GM18519 (cell line): ENCODE measurements around the gene NID1.
"Not testable (repeated sequence)": the region's sequence is repeated elsewhere in the genome, so short reads cannot be mapped to it uniquely, and the experiment has no call there.

Experiments
- ATAC-seq: cut with Tn5 transposase; IDR thresholded peaks from one replicate; pipeline ENCODE4 v1.9.1; 2021; ENCODE audit warnings: mild to moderate bottlenecking, moderate library complexity; ENCODE audit not compliant: unreplicated experiment, low FRiP score

Gene NID1

DNA sequence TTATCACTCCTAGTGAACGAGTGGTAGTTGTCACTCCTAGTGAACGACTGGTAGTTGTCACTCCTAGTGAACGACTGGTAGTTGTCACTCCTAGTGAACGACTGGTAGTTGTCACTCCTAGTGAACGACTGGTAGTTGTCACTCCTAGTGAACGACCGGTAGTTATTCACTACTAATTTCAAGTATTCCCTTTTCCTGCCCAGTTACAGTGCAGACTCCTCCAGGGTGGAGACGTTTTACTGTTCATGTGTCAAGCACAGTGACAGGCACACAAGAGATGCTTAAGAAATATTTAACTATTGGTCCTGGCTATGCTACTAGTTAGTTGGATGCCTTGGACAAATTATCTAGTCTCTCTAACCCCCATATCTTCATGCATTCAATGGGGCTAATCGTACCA, 61.8 kb downstream of the NID1 start:
- ATAC-seq: not testable (repeated sequence)

DNA sequence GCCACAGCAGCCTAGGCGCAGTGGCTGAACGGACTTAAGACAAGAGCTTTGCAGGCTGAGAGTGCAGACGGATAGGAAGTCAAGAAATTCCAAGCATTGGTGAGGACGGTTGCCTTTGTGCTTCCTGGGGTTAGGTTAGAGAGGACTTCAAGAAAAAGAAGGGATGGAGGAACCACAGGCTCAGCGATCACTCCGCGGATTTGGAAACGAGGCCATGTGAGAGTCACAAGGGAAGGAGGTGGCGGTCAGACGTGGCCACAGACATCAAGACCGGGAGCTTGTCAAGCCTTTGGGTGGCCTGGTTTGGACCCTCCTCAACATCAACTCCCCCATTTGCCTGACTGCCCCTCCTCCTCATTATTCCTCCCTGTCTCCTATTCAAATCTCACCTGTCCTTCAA, 62.3 kb downstream of the NID1 start:
- ATAC-seq: no peak

DNA sequence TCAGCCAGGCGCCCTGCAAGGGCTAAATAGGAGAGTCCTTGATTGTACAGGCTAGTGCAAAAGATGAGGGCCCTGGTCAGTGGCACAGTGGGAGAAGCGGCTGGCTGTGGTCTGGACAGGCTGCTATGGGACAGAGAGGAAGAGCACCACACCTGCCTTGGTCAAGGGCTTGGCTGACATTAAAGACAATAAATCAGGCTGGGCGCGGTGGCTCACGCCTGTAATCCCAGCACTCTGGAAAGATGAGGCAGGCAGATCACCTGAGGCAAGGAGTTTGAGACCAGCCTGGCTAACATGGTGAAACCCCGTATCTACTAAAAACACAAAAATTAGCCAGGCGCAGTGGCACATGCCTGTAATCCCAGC, 62.9 kb downstream of the NID1 start:
- no peak for ATAC-seq

DNA sequence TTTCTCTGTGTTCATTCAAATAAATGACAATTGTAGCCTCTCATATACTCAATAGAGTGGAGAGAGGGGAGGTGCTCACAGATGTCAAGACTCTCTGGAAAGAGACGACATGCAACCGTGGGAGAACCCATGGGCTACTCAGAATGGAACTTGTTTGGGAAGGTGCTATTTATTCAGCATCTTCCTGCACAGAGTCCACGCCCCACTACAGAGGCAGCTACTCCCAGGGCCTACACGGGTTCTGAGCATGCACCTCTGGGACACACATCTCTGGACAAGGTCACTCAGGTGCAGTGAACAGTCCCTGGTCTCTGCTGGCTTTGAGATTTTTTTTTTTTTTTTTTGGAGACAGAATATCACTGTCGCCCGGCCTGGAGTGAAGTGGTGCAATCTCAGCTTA, 64.1 kb downstream of the NID1 start:
- no peak for ATAC-seq

DNA sequence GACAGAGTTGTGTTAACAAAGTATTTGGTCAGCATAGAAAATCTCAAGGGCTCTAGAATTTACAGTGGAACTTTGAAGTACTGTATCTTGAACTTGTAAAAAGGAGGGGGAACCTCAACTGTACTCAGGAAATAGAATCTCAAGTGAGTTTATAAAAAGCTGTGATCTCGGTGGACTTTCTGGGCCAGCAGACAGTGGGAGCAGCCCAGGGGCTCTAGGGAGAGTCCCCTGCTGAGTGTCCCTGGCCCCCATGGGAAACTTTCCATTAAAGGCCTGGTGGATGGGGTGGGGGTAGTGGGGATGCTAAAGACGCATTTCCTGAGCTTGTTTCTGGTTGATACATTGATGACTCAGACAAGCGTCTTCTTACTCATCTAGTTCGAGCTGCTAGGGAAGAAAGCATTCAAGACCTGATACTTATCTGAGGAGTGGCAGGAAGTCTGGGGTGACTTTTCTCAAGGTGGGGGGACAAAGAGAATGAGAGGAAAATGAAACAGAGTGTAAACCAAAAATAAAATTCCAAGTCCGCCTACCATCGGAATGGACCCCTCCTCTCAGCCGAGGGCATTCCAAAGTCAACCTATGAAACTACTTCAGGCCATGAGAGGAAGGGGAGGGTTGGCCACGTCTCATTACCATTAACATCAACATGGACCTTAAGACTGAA, 65.5 kb downstream of the NID1 start:
- peak; percentile 76 for ATAC-seq

DNA sequence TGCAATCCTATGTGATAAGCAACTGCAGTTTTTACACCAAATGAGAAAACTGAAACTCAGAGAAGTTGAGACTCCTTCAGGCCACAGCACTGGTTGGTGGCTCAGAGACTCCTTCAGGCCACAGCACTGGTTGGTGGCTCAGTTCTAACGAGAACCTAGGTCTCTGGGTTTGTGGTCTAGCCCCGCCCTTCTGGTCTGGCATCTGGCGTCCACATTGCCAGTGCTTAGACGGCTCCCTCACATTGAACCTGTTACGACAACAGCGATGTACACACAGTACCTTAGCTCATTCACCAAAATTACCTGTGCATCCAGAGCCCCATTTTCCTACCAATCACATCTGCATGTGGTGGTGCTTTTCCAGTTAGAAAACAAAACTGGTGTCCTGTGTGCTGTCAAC, 66.1 kb downstream of the NID1 start:
- peak; percentile 33 for ATAC-seq

DNA sequence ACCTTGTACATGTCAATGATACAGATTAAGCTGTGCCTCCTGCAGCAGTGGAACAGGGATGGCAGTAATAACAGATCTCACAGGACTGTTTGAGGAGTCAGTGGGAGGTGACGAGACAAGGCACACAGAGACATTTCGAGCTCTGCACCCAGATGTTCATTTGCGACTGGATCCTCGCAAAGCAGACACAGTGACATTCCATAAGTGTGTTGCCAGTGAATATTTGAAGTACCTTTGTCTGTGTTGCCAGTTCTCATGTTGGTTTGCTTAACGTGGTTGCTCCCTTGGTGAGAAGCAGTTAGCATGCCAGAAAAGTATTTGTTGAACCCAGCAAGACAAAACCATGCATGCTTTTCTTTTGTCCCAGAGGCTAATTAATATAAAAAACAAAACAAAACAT, 67.0 kb downstream of the NID1 start:
- ATAC-seq: no peak

DNA sequence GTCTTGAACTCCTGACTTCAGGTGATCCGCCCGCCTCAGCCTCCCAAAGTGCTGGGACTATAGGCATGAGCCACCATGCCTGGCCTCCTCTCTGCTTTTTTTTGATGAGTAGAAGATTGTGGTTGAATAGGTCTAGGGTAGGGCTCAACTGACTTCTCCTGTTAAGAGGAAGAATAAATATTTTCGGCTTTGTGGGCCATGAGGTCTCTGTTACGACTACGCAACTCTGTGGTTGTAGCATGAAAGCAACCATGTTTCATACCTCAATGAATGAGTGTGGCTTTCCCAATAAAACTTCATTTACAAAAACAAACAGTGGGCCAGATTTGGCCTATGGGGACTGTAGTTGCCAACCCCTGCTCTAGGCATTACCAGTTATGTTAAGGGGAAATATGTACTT, 67.8 kb downstream of the NID1 start:
- no peak for ATAC-seq

DNA sequence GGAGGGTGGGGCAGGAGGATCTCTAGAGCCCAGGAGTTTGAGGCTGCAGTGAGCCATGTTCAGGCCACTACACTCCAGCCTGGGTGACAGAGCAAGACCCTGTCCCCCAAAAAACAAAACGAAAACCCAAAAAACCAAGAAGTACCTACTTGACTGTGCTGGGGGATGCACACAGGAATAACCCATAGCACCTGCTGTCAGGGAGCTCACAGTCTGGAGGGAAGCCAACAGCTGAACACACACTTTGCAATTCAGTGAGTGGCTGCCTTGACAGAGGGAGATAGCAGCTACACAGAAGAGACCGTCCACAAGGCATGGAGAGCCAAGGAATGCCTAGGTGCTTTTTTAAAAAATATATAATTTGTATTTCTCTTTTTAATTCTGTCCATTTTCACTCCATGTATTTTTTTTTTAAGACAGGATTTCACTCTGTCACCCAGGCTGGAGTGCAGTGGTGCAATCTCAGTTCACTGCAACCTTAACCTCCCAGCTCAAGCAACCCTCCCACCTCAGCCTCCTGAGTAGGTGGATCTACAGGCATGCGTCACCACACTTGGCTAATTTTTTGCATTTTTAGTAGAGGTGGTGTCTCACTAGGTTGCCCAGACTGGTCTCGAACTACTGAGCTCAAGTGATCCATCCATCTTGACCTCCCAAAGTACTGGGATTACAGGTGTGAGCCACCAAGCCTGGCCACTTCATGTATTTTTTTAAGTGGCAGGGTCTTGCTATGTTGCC, 68.7 kb downstream of the NID1 start:
- no peak for ATAC-seq

DNA sequence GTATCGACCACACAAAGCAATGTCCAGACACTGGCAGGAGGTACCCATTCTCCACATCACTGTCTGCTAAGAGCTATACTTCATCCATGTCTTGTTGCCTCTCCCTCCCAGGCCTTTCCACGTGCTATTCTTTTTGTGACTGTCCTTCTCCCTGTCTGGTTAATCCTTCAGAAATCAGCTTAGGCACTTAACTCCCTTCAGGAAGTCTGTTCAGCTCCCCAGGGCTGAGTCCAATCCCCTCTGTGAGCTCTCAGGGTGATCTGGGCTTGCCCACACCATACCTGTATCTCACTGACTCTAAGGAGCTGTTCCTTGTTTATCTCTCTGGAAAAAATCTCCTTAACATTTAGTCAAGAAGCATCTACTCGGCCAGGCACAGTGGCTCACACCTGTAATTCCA, 69.4 kb downstream of the NID1 start:
- ATAC-seq: no peak

DNA sequence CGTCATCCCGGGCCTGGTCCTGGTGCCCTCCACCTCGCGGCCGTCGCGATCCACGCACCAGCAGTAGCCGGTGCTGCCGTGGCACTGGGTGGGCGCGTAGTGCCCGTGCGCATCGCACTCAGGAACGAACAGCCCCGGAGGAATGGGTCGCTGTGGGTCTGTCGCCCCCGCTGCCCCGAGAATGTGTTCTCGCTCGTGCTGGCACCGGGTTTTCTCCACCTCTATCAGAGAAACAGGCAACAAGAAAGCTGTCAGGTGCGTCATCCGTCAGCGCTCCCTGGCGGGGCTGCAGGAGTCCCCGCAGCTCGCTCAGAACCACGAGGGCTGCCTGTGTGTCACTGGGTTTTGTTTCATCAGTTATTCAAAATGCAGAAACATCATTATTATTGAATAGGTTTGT, 71.2 kb downstream of the NID1 start:
- no peak for ATAC-seq

DNA sequence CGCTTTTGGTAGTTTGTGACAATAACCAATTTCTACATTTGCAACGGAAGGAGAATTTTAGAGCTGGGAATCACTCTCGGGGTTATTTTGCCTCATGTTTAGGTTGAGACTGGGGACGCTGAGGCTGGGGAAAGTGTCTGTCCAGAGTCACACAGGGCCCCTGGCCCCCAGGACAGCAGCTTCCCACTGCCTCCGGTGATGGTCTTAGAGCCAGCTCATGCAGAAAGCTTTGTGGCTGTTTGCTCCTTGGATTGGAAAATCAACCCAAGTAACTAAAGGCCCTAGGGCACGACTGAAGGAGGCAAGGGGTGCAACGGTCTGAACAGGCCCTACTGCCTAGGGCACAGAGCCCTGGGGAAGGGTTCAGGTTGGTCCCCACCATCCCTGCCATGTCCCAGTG, 72.0 kb downstream of the NID1 start:
- no peak for ATAC-seq

DNA sequence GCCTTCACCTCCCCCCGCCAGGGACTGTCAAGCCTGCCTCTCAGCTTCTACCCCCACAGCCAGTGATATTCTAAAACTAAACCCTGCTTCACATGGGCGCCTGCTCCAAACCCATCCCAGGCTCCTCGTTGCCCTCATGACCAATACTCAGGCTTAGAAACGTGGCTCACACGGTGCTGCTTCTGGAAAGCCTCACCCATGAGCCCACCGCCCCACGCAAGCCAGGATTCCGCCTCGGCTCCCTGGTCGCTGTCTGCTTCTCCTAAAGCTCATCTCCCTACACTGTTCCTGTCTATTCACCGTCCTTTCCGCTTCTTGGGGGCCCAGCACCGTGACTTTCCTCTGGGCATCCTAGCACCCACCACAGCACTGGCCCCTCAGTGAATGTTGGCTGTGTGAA, 72.5 kb downstream of the NID1 start:
- no peak for ATAC-seq

DNA sequence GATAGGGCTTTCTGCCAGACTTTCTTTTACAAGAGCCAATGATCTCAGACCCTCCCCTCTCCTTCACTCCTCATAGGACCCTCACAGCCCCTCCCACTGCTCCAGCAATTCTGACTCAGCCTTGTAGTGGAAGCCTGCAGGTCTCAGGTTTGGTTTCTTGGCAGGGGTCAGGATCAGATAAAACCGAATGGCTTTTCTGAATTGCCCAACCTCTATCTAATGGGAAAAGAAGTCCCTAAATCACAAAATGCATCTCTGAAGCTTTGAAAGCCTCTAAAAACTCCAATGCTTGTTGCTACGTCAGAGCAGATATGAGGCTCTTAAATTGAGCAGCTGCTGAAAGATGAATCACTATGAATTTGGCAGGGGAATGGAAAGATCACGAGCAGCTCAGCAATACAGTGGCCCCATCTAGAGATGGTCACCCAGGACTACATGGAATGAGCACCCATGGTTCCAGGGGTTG, 74.5 kb downstream of the NID1 start:
- no peak for ATAC-seq

DNA sequence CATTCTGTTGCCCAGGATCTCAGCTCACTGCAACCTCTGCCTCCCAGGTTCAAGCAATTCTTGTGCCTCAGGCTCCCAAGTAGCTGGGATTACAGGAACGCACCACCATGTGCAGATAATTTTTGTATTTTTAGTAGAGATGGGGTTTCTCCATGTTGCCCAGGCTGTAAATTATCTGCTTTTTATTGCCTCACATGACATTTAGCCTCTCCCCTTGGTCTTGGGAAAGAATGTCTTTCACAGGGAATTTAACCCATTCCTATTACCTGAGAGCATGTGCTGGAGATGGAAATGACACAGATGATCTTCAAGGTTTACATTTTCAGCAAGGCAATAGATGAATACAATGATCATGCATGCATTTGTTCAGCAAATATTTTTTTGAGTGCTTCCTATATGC, 75.8 kb downstream of the NID1 start:
- ATAC-seq: no peak

DNA sequence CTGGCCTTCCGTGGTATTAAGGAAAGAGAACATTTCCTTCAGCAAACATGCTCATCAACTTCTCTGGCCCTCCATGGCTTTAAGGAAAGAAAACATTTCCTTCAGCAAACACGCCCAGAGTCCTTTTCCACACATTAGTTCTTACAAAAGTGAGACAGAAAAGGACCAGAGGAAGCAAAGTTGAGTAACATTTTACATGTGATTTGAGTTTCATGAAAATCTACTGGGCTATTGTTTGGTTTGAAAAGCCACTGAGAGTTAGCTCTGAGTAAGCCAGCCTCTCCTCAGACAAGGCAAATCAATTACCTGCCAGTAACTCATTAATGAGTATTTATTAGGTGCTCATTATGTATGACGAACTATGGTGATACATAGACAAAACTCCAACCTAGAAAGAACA, 78.0 kb downstream of the NID1 start:
- no peak for ATAC-seq

DNA sequence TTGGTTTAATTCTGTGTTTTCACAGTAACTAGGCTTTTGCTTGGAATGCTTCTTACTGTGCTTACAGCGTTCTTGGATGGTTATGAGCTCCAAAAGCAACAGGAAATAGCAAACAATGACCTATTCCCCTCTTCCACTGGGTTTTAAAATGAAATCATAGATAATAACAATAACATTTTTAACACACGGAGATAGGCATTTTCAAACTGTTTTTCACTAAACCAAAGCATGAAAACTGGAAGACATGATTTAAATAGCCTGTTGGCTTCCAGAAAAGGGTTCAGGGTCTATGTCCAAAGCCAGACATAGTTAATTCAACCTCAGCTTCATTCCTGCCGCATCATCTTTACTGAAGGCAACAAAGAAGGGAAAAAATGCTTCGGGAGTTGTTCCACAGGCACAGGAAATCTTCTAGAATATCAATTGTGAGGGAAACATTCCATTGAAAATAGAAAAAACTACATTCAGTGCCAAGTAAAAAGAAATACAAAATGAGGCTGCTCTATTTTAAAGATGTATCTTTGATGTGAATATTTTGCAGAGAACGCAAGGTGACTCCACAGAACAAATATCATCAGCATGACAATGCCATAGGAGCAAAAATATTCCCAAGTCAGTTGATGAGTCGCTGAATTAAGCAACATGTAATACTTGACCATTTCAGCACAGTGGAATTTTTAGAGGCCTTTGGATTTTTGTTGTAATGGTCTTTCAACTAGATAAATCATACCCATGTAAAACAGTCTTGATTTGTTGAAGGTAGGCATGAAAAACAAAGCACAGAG, 80.7 kb downstream of the NID1 start:
- no peak for ATAC-seq

DNA sequence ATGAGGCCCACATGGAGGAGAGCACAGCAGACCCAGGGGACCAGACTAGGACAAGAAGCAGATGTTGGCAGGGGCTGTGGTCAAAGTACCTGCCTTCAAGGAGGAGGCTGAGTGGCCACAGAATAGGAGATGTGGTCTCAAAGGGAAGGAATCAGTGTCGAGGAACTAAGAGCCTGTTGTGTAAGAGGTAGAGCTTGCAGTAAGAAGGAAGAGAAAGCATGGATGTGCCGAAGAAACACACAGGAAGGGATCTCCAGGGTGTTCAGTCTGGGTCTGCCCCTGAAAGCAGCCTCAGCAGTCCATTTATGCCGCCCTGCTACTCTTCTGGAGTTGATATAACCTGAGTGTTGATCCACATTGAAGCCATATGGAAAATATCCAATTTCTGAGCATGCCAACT, 83.9 kb downstream of the NID1 start:
- no peak for ATAC-seq

DNA sequence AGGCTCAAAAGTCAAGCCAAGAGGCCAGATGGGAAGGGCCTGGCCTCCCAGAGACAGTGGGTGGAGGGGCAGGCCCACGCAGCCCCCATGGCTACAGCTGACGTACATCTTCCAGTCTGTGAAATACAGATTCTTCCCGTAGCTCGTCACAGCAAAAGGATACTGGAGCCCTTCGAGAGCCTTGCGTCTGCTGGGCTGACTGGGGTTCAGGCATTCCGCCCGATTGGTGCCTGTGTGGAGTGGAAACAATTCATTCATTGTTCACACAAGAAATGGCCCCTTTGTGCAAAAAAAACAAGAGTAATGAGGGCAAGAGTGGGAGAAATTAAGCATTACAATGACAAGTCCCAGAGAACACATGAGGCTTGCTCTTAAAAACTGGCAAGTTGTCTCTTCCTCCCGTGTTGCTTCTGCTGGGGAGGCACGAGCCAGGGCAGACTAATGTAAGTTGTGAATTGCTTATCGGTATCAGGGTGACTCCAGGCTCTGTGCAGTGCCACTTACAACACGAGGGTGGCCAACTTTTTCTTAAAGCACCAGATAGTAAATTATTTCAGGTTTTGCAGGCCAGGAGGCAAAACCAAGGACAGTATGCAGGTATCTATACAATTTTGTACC, 85.1 kb downstream of the NID1 start:
- no peak for ATAC-seq

DNA sequence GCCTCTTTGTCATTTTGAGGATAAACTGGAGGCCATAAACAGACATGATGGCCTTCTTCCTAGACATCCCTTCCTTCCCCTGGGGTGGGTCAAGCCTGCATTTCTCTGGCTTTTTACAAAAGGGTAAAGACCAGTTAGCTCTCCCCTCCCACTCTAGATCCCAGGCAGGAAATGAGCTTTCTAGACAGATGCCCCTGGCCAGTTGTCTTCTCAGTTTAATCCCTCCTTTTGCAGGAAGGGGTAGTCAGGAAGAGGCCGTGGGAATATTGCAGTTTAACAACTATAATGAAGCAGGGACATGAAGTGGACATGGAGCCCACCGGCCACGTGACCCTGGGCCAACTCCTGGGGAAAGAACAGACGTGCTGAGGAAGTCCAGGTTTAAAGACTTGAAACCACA, 85.7 kb downstream of the NID1 start:
- ATAC-seq: no peak

DNA sequence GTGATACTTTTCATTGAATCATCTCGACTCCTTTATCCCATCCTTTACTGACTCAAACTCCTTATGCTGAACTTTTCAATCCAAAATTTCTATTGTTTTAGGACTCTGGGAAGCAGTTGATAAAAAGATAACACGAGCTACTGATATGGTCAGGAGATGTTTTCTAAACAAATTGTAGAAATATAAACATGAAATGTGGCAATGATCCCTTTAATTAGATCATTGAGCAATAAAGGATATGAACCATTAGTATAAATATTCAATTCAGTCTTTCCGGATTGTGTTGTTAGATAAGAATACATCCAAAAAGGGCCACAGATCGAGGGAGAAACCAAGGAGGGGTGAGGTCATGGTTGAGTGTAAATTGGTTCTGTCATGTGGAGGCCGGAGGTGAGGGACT, 88.4 kb downstream of the NID1 start:
- no peak for ATAC-seq
